LNCaP clone FGC (cell line): ENCODE measurements around the gene AKR1D1.

ENCODE experiments used
- DNase-seq: peaks from one replicate; pipeline ENCODE4 v3.0.0-alpha.2; 2011; ENCODE audit warnings: low read depth
- H3K4me3 ChIP-seq: 2 replicates; pipeline ENCODE4 v1.5.1; 2011; ENCODE audit warnings: mild to moderate bottlenecking, low read depth, low read length, control low read depth
- TF ChIP-seq, protein P1 (sequence below): IDR thresholded peaks from 2 replicates; pipeline ENCODE4 v1.5.1; 2012; ENCODE audit warnings: mild to moderate bottlenecking; ENCODE audit not compliant: control insufficient read depth, insufficient read depth; ENCODE audit errors: extremely low read depth

AKR1D1 gene

DNA sequence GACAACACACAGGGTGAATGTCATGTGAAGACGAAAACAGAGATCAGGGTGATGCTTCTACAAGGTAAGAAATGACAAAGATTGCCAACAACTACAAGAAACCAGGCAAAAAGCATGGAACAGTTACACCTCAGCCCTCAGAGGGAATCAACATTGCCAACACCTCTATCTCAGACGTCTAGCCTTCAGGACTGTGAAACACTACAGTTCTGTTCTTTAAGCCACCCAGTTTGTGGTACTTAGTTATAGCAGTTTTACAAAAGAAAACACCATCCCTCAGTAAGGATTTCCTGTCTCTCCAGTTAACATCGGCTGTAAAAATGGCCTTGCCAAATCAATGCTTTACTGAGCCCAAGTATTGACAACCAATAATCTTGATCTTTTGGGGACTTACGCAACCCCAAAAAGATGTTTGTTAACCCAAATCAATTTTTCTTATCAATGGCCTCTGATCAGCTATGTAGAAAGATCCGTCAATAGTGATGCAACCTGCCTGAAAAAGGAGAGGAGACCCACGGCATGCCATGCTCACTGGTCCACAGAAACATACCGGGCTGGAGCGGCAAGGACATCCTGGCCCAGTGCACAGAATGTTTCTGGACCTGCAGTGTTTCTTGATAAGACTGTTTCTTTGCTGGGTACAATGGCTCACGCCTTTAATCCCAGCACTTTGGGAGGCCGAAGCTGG lies 44.0 kb downstream of the AKR1D1 start:
- no peak overlapping the region for H3K4me3 ChIP-seq
- TF ChIP-seq, protein P1, sequence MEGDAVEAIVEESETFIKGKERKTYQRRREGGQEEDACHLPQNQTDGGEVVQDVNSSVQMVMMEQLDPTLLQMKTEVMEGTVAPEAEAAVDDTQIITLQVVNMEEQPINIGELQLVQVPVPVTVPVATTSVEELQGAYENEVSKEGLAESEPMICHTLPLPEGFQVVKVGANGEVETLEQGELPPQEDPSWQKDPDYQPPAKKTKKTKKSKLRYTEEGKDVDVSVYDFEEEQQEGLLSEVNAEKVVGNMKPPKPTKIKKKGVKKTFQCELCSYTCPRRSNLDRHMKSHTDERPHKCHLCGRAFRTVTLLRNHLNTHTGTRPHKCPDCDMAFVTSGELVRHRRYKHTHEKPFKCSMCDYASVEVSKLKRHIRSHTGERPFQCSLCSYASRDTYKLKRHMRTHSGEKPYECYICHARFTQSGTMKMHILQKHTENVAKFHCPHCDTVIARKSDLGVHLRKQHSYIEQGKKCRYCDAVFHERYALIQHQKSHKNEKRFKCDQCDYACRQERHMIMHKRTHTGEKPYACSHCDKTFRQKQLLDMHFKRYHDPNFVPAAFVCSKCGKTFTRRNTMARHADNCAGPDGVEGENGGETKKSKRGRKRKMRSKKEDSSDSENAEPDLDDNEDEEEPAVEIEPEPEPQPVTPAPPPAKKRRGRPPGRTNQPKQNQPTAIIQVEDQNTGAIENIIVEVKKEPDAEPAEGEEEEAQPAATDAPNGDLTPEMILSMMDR: no peak
- no peak for DNase-seq

DNA sequence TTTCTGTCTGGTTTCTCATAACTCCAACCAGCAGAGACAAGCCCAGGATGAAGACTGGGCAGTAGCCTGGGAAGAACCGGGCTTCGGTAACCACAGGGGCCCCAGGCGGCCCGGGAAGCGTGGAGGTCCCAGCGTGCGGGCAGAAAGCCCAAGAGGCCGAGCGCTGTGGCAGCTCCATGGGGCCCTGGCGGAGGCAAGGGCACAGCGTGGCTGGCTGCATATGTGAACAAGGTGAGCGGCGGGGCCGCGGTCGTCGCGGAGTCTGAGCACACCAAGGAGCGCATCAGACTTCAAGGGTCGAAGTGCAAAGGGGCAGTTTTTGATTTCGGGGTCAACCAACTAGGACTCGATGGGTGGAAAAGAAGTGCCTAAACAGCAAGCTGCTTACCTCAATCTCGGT lies 45.9 kb downstream of the AKR1D1 start:
- no peak for DNase-seq
- TF ChIP-seq, protein P1: no peak
- H3K4me3 ChIP-seq: no peak overlapping the region

DNA sequence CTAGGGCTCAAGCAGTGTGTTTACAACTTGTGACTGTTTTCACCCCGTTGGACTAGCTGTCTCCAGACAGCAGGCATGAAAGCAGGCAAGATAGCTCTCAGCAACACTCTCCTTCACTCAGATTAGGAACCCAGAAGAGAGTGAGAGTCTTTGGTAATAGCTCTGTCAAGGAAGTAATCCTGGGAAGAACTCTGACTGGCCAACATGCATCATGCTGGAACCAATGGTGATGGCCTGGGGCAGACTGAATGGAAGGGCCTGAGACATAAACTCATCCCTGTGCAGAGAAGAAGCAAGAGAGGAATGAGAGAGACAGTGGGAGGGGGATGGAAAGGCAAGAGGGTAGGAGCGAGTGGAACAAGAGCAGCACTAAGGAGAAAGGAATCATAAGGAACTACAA lies 48.9 kb downstream of the AKR1D1 start:
- TF ChIP-seq, protein P1: no peak
- H3K4me3 ChIP-seq: no peak overlapping the region
- no peak for DNase-seq

DNA sequence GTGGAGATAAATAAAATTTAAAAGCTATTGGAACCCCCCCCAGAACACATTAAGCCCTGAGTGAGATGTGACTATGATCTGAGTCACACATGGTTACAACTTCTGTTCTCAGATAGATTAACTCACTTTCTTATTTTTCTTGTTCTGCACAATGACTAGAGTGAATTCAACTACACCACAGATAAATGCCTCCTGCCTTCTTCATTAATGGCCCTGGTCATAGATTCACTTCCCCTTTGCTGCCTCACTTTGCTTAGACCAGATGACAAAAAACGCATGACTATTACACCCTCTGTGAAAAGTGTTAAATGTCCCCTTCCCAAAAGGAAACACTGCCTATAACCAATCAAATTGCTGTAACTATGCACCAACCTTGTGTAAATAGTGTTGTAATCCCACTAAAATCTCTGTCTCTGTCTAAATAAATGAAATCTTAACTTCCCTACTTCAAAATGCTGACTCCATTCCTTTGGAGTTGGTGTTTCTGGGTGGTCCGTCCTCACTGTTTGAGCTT lies 49.4 kb downstream of the AKR1D1 start:
- no peak overlapping the region for H3K4me3 ChIP-seq
- no peak for DNase-seq
- TF ChIP-seq, protein P1: no peak

DNA sequence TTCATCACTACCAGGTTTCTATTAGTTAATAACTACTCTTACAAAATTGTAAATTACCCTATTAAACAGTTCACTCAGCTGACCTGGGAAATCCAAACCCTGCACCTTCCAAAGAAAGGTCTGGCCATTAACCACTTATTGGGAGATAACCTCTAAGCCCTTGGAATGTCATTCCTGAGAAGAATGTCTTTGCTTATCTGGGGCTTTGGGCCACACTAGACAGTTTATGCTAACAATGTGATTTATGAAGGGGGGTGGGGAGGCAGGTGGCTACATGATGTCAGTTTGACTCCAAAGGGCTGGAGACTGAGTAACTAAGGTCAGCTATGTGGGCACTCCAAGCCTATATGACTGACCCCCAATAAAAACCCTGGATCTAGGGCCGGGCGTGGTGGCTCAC lies 50.7 kb downstream of the AKR1D1 start:
- H3K4me3 ChIP-seq: no peak overlapping the region
- DNase-seq: no peak
- TF ChIP-seq, protein P1: no peak

DNA sequence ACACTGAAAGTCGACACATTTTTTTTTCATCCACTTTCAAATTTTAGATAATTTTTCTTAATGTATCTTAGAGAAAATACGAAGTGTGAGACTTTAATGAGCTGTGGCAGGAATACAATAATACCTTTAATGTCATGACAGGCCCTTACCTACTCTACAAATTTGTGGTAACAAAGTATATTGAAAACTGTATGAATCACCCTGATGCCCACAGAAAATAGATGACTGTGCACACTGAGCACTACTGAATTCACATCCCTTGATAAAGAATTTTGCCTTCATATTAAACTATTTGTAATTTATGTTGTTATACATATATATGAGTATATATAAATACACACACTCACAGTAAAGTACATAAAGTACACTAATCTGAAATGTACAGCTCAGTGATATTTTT lies 51.7 kb downstream of the AKR1D1 start:
- TF ChIP-seq, protein P1: no peak

More for the DNA sequence above, 51.7 kb downstream of the AKR1D1 start:
- H3K4me3 ChIP-seq: no peak overlapping the region
- no peak for DNase-seq
